ENCODE data around the gene SYMPK.

SYMPK gene

GRCh38 chr19:45768984-45769782, 93.8 kb downstream of the SYMPK start, which contains the start of gene SIX5 (continued):
- TF ChIP-seq ZNF157 (tag by site-specific recombination; IDR thresholded peaks at IDR 0.05) (no peak), ZNF423 (tag by site-specific recombination; IDR thresholded peaks at IDR 0.05) (0 out of 2 replicates have a peak, but pooled peaks have one; percentile 31), KLF9 (tag by site-specific recombination; IDR thresholded peaks at IDR 0.05; ENCODE audit: low read depth) (peak; percentile 97), ZNF704 (tag by site-specific recombination; IDR thresholded peaks at IDR 0.05) (no peak), ZNF707 (tag by site-specific recombination; IDR thresholded peaks at IDR 0.05) (no peak), ZFP69B (tag by site-specific recombination; IDR thresholded peaks at IDR 0.05) (peak; percentile 79), ZNF514 (tag by site-specific recombination; IDR thresholded peaks at IDR 0.05) (no peak), RBAK (tag by site-specific recombination; IDR thresholded peaks at IDR 0.05) (no peak), ZNF776 (tag by site-specific recombination; IDR thresholded peaks at IDR 0.05; ENCODE audit: borderline replicate concordance) (no peak), ZFP41 (tag by site-specific recombination; IDR thresholded peaks at IDR 0.05; ENCODE audit: borderline replicate concordance) (no peak), ZNF140 (tag by site-specific recombination; IDR thresholded peaks at IDR 0.05) (no peak), ZNF600 (tag by site-specific recombination; IDR thresholded peaks at IDR 0.05) (no peak), ZNF645 (tag by site-specific recombination; IDR thresholded peaks at IDR 0.05) (peak; percentile 29; the same call in 1 of the 2 replicates), ZNF580 (tag by site-specific recombination; IDR thresholded peaks at IDR 0.05) (no peak), SP7 (tag by site-specific recombination; IDR thresholded peaks at IDR 0.05) (peak; percentile 81), ZNF701 (tag by site-specific recombination; IDR thresholded peaks at IDR 0.05) (no peak), ZNF362 (tag by site-specific recombination; IDR thresholded peaks at IDR 0.05) (no peak), ZNF23 (tag by site-specific recombination; IDR thresholded peaks at IDR 0.05; ENCODE audit: borderline replicate concordance) (no peak), ZNF560 (tag by site-specific recombination; IDR thresholded peaks at IDR 0.05; ENCODE audit: borderline replicate concordance) (peak; percentile 99), KLF1 (tag by site-specific recombination; IDR thresholded peaks at IDR 0.05) (peak; percentile 98), KLF10 (tag by site-specific recombination; IDR thresholded peaks at IDR 0.05) (peak; percentile 99), ZNF184 (tag by site-specific recombination; IDR thresholded peaks at IDR 0.05) (no peak), ZNF292 (tag by site-specific recombination; IDR thresholded peaks at IDR 0.05; ENCODE audit: borderline replicate concordance, low read depth) (no peak), PRDM2 (tag by site-specific recombination; IDR thresholded peaks at IDR 0.05; ENCODE audit: borderline replicate concordance) (no peak), ZNF221 (tag by site-specific recombination; IDR thresholded peaks at IDR 0.05; ENCODE audit: borderline replicate concordance) (no peak), ZNF391 (tag by site-specific recombination; IDR thresholded peaks at IDR 0.05; ENCODE audit: borderline replicate concordance, low read depth) (peak; percentile 85; the same call in 1 of the 2 replicates), ZNF544 (tag by site-specific recombination; IDR thresholded peaks at IDR 0.05) (no peak), BCL11A (tag by site-specific recombination; IDR thresholded peaks at IDR 0.05; ENCODE audit: low read depth) (no peak), ZNF792 (tag by site-specific recombination; IDR thresholded peaks at IDR 0.05) (peak; percentile 76; the same call in 1 of the 2 replicates), ZSCAN30 (tag by site-specific recombination; IDR thresholded peaks at IDR 0.05) (peak; percentile 54; the same call in 1 of the 2 replicates)

Measured in HEK293 (cell line).